HepG2 (cell line): ENCODE results near the gene MXD3. TPM values are rescaled to one million over a fixed set of nuclear protein-coding genes. Genes with fewer than 3 reads are reported as not detected.
A peak's percentile ranks its signal among the peaks of the same experiment; 100 is the strongest.

ENCODE experiments used
- EHMT2 ChIP-seq: fragments of 200-600 bp; sonication (generic); IDR thresholded peaks from 2 replicates; pipeline ENCODE4 v1.7.0; 2017; ENCODE audit warnings: antibody characterized with exemption, low read depth, low read length, borderline replicate concordance
- HMGA1 ChIP-seq: sonication (generic); formaldehyde crosslinking; conservative IDR thresholded peaks from 2 replicates; pipeline ENCODE4 v1.4.0; 2020; ENCODE audit warnings: missing genetic modification reagents
- KDM4B ChIP-seq: sonication (generic); formaldehyde crosslinking; IDR thresholded peaks from 2 replicates; pipeline ENCODE4 v1.4.0; 2020; ENCODE audit warnings: missing genetic modification reagents
- KLF11 ChIP-seq: IDR thresholded peaks from 2 replicates; pipeline ENCODE4 v1.6.1; 2016; ENCODE audit warnings: missing compliant biosample characterization
- MIER2 ChIP-seq: IDR thresholded peaks from 2 replicates; pipeline ENCODE4 v1.6.1; 2016; ENCODE audit warnings: missing biosample characterization, missing genetic modification reagents
- MYC ChIP-seq: sonication (generic); formaldehyde crosslinking; IDR thresholded peaks from 2 replicates; pipeline ENCODE4 v1.9.0; 2021; ENCODE audit warnings: missing genetic modification reagents, borderline replicate concordance
- NCOA2 ChIP-seq: sonication (generic); formaldehyde crosslinking; IDR thresholded peaks from 2 replicates; pipeline ENCODE4 v1.8.0; 2022; ENCODE audit warnings: inconsistent platforms
- NFIB ChIP-seq: sonication (generic); formaldehyde crosslinking; IDR thresholded peaks from 2 replicates; pipeline ENCODE4 v1.9.0; 2021; ENCODE audit warnings: missing genetic modification reagents, mild to moderate bottlenecking, borderline replicate concordance
- ONECUT2 ChIP-seq: sonication (generic); formaldehyde crosslinking; IDR thresholded peaks from 2 replicates; pipeline ENCODE4 v1.4.0; 2020; ENCODE audit warnings: missing genetic modification reagents
- RAD21 ChIP-seq: fragments of 450-650 bp; formaldehyde crosslinking; IDR thresholded peaks from 2 replicates; pipeline ENCODE4 v1.5.0; 2020; ENCODE audit warnings: mild to moderate bottlenecking
- SATB2 ChIP-seq: sonication (generic); formaldehyde crosslinking; IDR thresholded peaks from 2 replicates; pipeline ENCODE4 v1.5.0; 2020; ENCODE audit warnings: missing genetic modification reagents
- STAG1 ChIP-seq: sonication (generic); formaldehyde crosslinking; IDR thresholded peaks from 2 replicates; pipeline ENCODE4 v1.4.0; 2020; ENCODE audit warnings: missing genetic modification reagents
- SYNCRIP ChIP-seq: fragments of 200-400 bp; formaldehyde crosslinking; IDR thresholded peaks from 2 replicates; pipeline ENCODE4 v1.6.1; 2018; ENCODE audit warnings: mild to moderate bottlenecking, low read depth, low read length; ENCODE audit not compliant: insufficient read depth
- ZBTB1 ChIP-seq: sonication (generic); formaldehyde crosslinking; IDR thresholded peaks from 2 replicates; pipeline ENCODE4 v1.4.0; 2020; ENCODE audit warnings: missing genetic modification reagents, borderline replicate concordance
- ZBTB42 ChIP-seq: sonication (generic); formaldehyde crosslinking; IDR thresholded peaks from 2 replicates; pipeline ENCODE4 v1.5.0; 2020; ENCODE audit warnings: mild to moderate bottlenecking, missing genetic modification reagents
- ZIK1 ChIP-seq: sonication (generic); formaldehyde crosslinking; IDR thresholded peaks from 2 replicates; pipeline ENCODE4 v1.5.0; 2020; ENCODE audit warnings: mild to moderate bottlenecking, low read depth, missing genetic modification reagents, borderline replicate concordance
- ZNF138 ChIP-seq: sonication (generic); formaldehyde crosslinking; IDR thresholded peaks from 2 replicates; pipeline ENCODE4 v1.5.0; 2020; ENCODE audit warnings: mild to moderate bottlenecking, low read depth, missing genetic modification reagents
- ZNF34 ChIP-seq: sonication (generic); formaldehyde crosslinking; IDR thresholded peaks from 2 replicates; pipeline ENCODE4 v1.4.0; 2020; ENCODE audit warnings: mild to moderate bottlenecking, missing genetic modification reagents, borderline replicate concordance
- ZNF589 ChIP-seq: sonication (generic); formaldehyde crosslinking; conservative IDR thresholded peaks from 2 replicates; pipeline ENCODE4 v1.8.0; 2022; ENCODE audit warnings: mild to moderate bottlenecking, moderate library complexity, missing genetic modification reagents
- polyA plus RNA-seq, 8 experiments: library from polyadenylated mRNA; depleted of rRNA in 3 of 8; stranded (reverse) in 7 of 8; unstranded in 1 of 8; fragments of >200 nt; fragmentation: Illumina TruSeq in 4 of 8; extraction: Trizol in 4 of 8; gene quantifications; 2 replicates each; pipeline versions ENCODE4 v1.2.1 to v1.2.3, GENCODE V29; 2011 to 2016; ENCODE audit warnings: low read depth in 4 of 8, missing spikeins in 1 of 8, mixed read lengths in 1 of 8; ENCODE audit not compliant: insufficient read depth in 1 of 8
- total RNA-seq, 5 experiments: library from RNA; depleted of rRNA; stranded (reverse); fragments of >200 nt; fragmentation: Illumina TruSeq; extraction: Trizol; gene quantifications; 2 replicates each; pipeline ENCODE4 v1.2.3, GENCODE V29; 2016; ENCODE audit warnings: low read depth in 1 of 5
- TF ChIP-seq, protein P1 (sequence below): sonication (generic); formaldehyde crosslinking; IDR thresholded peaks from 2 replicates; pipeline ENCODE4 v1.8.0; 2022; ENCODE audit warnings: missing genetic modification reagents, mild to moderate bottlenecking, moderate library complexity, borderline replicate concordance
- TF ChIP-seq, protein P2 (sequence below): sonication (generic); formaldehyde crosslinking; IDR thresholded peaks from 2 replicates; pipeline ENCODE4 v1.8.0; 2023; ENCODE audit warnings: mild to moderate bottlenecking, missing genetic modification reagents
- TF ChIP-seq, protein P3 (sequence below): sonication (generic); formaldehyde crosslinking; IDR thresholded peaks from 2 replicates; pipeline ENCODE4 v1.8.0; 2022; ENCODE audit warnings: missing genetic modification reagents, mild to moderate bottlenecking, borderline replicate concordance
- TF ChIP-seq, protein P4 (sequence below): sonication (generic); formaldehyde crosslinking; IDR thresholded peaks from 2 replicates; pipeline ENCODE4 v1.5.0; 2020; ENCODE audit warnings: missing genetic modification reagents
- TF ChIP-seq, protein P5 (sequence below): sonication (generic); formaldehyde crosslinking; IDR thresholded peaks from 2 replicates; pipeline ENCODE4 v1.9.0; 2022; ENCODE audit warnings: missing genetic modification reagents, mild to moderate bottlenecking, borderline replicate concordance

Gene MXD3
- total and polyA plus RNA-seq, 2 of the 13 experiments (the other 11 are each of a cell fraction or from before 2014, with no cell fraction given) = 10.5 to 12.8 TPM

DNA sequence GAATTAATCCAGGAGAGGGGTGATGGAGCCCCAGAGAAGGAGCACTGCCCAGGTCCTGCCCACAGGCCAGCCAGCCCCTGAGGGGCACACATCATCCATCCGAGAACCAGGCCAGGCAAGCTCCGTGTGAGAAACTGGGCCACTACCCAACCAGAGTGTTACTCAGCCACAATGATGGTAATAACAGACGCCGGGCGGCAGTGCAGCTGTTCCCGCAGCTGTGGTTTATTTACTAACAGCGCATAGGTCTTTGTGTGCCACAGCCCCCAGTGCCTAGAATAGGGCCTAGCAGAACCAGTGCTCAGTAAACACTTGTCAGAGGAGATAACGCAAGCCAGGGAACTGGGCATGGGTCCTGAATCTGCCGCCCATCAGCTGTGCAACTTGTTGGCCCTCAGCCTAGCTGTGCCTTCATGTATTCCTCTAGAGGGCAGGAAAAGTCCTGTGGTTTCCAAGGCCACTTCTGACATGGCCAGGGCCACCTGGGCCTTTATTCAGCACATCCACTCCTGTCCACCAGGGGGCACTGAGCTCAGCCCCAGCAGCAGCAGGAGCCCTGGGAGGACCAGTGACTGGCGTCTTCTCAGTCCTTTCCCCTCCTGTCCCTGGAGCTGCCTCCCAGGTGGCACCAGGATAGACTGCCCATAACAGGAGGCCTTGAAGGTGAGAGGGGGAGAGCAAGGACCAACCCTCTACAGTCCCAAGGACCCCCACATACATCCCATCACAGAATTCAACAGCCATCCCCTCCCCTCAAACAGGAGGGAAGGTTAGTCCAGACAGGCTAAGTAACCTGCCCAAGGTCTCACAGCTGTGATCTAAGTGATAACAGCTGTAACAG is 2.1 kb downstream of the MXD3 start (continued):
- TF ChIP-seq, protein P1, sequence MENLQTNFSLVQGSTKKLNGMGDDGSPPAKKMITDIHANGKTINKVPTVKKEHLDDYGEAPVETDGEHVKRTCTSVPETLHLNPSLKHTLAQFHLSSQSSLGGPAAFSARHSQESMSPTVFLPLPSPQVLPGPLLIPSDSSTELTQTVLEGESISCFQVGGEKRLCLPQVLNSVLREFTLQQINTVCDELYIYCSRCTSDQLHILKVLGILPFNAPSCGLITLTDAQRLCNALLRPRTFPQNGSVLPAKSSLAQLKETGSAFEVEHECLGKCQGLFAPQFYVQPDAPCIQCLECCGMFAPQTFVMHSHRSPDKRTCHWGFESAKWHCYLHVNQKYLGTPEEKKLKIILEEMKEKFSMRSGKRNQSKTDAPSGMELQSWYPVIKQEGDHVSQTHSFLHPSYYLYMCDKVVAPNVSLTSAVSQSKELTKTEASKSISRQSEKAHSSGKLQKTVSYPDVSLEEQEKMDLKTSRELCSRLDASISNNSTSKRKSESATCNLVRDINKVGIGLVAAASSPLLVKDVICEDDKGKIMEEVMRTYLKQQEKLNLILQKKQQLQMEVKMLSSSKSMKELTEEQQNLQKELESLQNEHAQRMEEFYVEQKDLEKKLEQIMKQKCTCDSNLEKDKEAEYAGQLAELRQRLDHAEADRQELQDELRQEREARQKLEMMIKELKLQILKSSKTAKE (CRISPR knock-in tag) = no peak
- peak; percentile 78 for TF ChIP-seq RAD21 (CRISPR knock-in tag)
- peak; percentile 25; the same call in 1 of the 2 replicates for TF ChIP-seq MYC (CRISPR knock-in tag)
- no peak for TF ChIP-seq ZIK1
- no peak for TF ChIP-seq ZNF34 (CRISPR knock-in tag)
- TF ChIP-seq ONECUT2 = no peak
- peak; percentile 78 for TF ChIP-seq STAG1 (CRISPR knock-in tag)
- no peak for TF ChIP-seq ZBTB1 (CRISPR knock-in tag)
- TF ChIP-seq NCOA2 = no peak
- TF ChIP-seq, protein P2, sequence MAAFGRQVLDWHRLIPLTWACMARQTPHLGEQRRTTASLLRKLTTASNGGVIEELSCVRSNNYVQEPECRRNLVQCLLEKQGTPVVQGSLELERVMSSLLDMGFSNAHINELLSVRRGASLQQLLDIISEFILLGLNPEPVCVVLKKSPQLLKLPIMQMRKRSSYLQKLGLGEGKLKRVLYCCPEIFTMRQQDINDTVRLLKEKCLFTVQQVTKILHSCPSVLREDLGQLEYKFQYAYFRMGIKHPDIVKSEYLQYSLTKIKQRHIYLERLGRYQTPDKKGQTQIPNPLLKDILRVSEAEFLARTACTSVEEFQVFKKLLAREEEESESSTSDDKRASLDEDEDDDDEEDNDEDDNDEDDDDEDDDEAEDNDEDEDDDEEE = no peak
- TF ChIP-seq ZBTB42 (CRISPR knock-in tag) = no peak
- TF ChIP-seq KLF11 = no peak
- TF ChIP-seq, protein P3, sequence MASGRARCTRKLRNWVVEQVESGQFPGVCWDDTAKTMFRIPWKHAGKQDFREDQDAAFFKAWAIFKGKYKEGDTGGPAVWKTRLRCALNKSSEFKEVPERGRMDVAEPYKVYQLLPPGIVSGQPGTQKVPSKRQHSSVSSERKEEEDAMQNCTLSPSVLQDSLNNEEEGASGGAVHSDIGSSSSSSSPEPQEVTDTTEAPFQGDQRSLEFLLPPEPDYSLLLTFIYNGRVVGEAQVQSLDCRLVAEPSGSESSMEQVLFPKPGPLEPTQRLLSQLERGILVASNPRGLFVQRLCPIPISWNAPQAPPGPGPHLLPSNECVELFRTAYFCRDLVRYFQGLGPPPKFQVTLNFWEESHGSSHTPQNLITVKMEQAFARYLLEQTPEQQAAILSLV (CRISPR knock-in tag) = no peak; the same call in 1 of the 2 replicates
- no peak for TF ChIP-seq MIER2
- TF ChIP-seq HMGA1 (CRISPR knock-in tag) = no peak
- TF ChIP-seq, protein P4, sequence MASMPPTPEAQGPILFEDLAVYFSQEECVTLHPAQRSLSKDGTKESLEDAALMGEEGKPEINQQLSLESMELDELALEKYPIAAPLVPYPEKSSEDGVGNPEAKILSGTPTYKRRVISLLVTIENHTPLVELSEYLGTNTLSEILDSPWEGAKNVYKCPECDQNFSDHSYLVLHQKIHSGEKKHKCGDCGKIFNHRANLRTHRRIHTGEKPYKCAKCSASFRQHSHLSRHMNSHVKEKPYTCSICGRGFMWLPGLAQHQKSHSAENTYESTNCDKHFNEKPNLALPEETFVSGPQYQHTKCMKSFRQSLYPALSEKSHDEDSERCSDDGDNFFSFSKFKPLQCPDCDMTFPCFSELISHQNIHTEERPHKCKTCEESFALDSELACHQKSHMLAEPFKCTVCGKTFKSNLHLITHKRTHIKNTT (CRISPR knock-in tag) = no peak
- no peak for TF ChIP-seq ZNF138 (CRISPR knock-in tag)
- TF ChIP-seq ZNF589 (CRISPR knock-in tag) = no peak
- TF ChIP-seq KDM4B (CRISPR knock-in tag) = no peak
- TF ChIP-seq SATB2 (CRISPR knock-in tag) = no peak
- no peak for TF ChIP-seq SYNCRIP
- no peak for TF ChIP-seq EHMT2
- TF ChIP-seq, protein P5, sequence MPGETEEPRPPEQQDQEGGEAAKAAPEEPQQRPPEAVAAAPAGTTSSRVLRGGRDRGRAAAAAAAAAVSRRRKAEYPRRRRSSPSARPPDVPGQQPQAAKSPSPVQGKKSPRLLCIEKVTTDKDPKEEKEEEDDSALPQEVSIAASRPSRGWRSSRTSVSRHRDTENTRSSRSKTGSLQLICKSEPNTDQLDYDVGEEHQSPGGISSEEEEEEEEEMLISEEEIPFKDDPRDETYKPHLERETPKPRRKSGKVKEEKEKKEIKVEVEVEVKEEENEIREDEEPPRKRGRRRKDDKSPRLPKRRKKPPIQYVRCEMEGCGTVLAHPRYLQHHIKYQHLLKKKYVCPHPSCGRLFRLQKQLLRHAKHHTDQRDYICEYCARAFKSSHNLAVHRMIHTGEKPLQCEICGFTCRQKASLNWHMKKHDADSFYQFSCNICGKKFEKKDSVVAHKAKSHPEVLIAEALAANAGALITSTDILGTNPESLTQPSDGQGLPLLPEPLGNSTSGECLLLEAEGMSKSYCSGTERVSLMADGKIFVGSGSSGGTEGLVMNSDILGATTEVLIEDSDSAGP (CRISPR knock-in tag) = peak; percentile 50
- TF ChIP-seq NFIB = no peak
